ENCODE measurements around the gene SRXN1.

Gene SRXN1

GRCh38 chr20:675453-676314, 22.7 kb upstream of the SRXN1 start, which contains the start of gene SCRT2:
Gene SCRT2, minus strand, starts transcription at chr20:675802. Its CDS starts 201 bp downstream, at chr20:675601.
- peak; percentile 27 for DNase-seq (ENCODE audit: low read depth)

GRCh38 chr20:675033-675452, 22.0 kb upstream of the SRXN1 start:
- DNase-seq (ENCODE audit: low read depth), result no peak

DNA sequence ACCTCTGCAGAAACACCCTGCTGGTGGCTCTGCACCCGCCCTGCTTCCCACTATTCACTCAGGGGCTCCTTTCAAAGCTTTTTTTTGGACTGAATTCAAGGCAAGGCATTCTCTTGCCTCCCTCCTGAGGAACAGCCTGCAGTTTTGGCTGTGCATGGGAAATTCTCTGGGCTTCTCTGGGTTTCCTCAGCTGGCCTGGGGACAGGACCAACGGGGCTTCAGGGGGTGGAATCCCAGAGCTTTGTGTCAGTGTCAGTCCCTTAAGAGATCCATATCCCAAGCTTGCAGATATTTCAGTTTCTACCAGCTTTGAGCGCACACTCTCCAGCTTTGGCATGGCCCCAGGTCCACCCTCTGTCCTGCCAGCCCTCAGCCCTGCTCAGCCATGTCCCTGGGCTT, 20.6 kb upstream of the SRXN1 start:
- DNase-seq (ENCODE audit: low read depth), result no peak

GRCh38 chr20:672963-673602, 20.1 kb upstream of the SRXN1 start:
- DNase-seq (ENCODE audit: low read depth), result no peak

DNA sequence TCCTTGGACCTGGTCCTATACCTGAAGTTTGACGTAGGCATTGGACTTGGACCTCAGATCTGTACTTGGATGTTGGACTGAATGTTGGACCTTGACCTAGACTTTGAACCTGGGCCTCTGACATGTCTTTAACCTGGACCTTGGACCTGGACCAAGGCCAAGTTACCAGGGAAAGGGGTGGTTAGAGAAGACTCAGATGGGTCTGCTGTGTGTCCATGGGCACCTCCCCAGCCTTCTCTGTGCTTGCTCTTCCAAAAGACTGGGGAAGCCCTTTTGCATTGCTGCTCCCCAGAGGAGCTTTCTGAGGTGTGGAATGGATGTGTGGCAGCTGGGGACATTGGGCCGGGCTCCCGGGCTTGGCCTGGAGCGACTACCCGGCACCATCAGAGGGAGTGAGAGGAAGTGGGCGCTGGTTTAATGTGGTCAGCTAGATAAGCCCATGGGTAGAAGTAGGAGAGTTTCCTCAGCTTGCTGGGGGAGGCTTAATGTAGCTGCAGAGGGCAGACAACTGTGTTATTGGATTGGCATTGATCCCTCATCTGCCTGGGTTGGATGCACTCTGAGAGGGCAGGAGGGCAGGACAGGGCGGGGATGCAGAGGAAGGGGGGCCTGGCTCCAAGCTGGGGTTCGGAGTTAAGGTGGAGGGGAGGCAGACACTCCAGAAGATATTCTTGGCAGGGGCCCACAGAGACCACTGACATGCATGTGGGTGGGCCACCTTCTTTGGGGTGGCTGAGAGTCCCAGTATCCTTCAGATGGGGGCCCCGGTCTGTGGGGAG, 18.4 kb upstream of the SRXN1 start:
- no peak for DNase-seq (ENCODE audit: low read depth)

GRCh38 chr20:669573-669972, 16.6 kb upstream of the SRXN1 start:
- no peak for DNase-seq (ENCODE audit: low read depth)

- no peak for DNase-seq (ENCODE audit: low read depth)
Observed at GRCh38 chr20:668638-669037, 15.6 kb upstream of the SRXN1 start.

- no peak for DNase-seq (ENCODE audit: low read depth)
Observed at GRCh38 chr20:668050-668449, 15.1 kb upstream of the SRXN1 start.

- DNase-seq (ENCODE audit: low read depth), result peak; percentile 44
Observed at GRCh38 chr20:667351-668034, 14.5 kb upstream of the SRXN1 start.

DNA sequence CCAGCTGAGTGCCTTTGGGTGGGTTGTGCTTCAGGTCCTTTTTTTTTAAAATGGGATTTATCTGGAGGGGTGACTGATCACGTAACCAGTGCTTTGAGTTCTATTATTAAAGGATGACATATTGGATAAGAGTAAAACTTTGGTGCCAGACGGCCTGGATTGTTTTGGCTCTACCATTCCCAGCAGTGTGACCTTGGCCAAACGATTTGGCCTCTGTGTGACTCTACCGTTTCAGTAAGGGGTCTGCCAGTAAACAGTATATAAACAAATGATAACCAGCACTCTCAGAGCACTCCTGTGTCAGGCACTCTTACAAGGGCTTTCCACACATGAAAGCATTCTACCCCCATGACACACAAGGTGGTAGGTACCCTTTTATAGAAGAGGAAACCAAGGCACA, 13.9 kb upstream of the SRXN1 start:
- no peak for DNase-seq (ENCODE audit: low read depth)

DNA sequence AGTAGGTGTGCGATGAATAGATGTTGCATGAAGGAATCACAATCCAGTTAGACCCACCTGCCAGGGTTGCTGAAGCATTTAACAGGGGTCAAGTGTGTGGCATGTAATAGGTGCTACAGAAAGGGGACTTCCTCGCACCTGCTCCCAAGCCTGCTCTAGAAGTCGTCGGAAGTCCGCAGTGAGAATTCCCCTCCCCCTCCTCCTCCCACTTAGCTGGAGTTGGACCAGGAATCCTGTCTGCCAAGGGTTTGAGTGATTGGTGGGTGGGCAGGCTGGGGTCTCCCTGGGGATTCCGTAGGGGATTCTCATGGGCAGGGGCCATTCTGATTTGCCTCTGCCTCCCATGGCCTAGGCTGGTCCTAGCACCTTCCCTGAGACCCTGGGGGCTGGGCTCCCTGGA, 12.3 kb upstream of the SRXN1 start:
- no peak for DNase-seq (ENCODE audit: low read depth)

- no peak for DNase-seq (ENCODE audit: low read depth)
Observed at GRCh38 chr20:664576-664975, 11.6 kb upstream of the SRXN1 start.

GRCh38 chr20:664151-664550, 11.2 kb upstream of the SRXN1 start:
- DNase-seq (ENCODE audit: low read depth), result no peak

GRCh38 chr20:663315-664090, 10.5 kb upstream of the SRXN1 start:
- DNase-seq (ENCODE audit: low read depth), result no peak

DNA sequence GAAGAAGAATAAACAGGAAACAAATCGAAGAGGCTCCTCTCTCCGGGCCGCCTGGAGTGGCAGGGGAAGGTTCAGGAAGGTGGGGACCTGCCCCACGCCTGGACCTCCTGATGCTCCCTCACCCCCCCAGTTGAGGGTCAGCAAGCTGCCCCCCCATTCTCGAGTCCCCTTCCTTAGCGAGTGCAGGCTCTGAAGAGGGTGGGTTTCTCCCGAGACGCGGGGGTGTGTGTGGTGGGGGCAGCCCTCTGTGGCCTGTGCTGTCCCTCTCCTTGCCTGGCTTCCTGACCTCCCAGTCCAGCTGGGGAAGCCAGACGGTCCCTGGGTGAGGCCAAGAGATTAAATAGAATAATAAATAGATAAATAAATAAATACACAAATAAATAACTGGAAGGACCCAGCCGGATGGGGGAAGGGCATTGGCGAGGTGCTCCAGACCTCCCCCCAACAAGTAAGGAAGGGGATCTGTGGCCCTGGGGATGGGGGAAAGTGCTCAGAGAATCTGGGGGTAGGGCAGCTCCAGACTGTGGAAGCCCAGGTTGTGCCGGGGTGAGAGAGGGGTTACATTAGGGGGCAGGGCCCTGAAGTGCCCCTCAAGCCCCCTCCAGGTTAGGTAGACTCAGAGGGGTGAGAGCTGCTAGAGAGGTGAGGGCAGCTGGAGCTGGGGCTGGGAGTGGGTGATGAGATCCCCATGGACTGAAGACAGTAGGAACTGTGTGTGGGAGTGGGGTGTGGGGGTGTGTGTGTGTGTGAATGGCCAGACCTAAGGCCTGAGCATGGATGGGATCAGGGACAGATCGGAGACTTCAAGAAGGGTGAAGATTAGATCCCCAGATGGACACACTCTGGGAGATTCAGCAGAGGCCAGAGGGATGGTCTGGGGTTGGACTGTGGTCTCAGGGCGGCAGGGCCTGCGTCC, 9.5 kb upstream of the SRXN1 start:
- no peak for DNase-seq (ENCODE audit: low read depth)

DNA sequence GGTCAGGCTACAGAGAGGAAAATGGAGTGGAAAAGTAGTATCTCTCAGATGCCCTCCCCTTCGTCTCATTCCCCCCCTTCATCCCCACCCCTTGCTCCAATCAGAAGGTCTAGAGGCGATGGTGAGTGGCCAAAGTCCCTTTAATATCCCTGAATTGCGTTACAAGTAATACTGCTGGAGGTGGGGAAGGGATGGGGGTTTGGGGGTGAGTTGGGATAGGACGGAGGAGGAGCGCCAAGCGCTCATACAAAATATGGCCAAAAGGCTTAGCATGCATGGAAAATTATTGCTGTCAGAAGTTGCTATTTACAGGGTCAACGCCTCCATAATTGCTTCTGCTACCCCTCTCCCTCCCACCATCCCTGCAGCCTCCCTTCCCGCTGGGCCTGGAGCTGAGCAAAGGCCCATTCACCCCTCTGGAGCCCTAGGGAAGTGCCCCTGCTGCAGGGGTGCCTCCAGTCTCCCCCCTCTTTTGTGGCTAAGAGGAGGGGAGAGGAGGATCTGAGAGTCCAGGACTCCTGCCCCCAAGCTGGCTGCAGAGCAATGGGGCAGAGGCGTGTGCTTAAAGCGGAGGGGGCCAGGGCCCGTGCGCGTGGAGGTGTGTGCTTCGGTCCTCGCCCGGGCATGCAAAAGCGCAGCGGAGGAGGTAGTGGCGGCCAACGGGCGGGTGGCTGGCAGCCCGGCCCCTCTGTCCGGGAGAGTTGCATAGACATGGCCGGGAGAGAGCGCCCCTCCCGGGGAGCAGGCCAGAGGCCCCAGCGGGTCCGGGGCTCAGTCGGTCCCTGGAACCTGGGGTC, 8.7 kb upstream of the SRXN1 start:
- no peak for DNase-seq (ENCODE audit: low read depth)

- DNase-seq (ENCODE audit: low read depth), result no peak
Observed at GRCh38 chr20:658731-659291, 5.8 kb upstream of the SRXN1 start.

- no peak for DNase-seq (ENCODE audit: low read depth)
Observed at GRCh38 chr20:658202-658601, 5.2 kb upstream of the SRXN1 start.
